ENCODE results near the gene FAM107B. TPM values are rescaled to one million over a fixed set of nuclear protein-coding genes. Genes with fewer than 3 reads are reported as not detected.
"Not testable (repeated sequence)": the region's sequence is repeated elsewhere in the genome, so short reads cannot be mapped to it uniquely, and the experiment has no call there.

Gene FAM107B
- total and polyA plus RNA-seq, 7 experiments from 2014 or later, result 167 to 236 (median 211) TPM

GRCh38 chr10:14660831-14661230, 113.9 kb downstream of the FAM107B start:
- Histone ChIP-seq H3K4me3 (ENCODE audit: low read length) (no peak overlapping the region), H3K36me3 (ENCODE audit: control insufficient read depth in 2 of 3, insufficient read depth in 3 of 3, low read length in 3 of 3) (no peaks in the 10 kb centered on the region), H3K9me3 (ENCODE audit: control insufficient read depth in 2 of 3, low read length in 3 of 3) (no peaks in the 10 kb centered on the region), H3K4me1 (ENCODE audit: control insufficient read depth in 2 of 2, insufficient read depth in 2 of 2, low read length in 2 of 2) (peaks cover 21 to 34% of the 10 kb centered on the region in 2 donors), H3K27ac (ENCODE audit: low read depth, low read length) (no peak overlapping the region), H3K27me3 (ENCODE audit: control insufficient read depth in 2 of 2, insufficient read depth in 2 of 2, low read length in 2 of 2) (no peaks in the 10 kb centered on the region)
- no peak for DNase-seq
- CTCF ChIA-PET, result no interaction called here
- H3K4me3 Mint-ChIP-seq, result peak overlapping the region in 6 of 10 donors; percentile 25 to 76 (median 60)
- POLR2A ChIA-PET, result no interaction called here
- peaks cover 0 to 34% (median under 1%) of the 10 kb centered on the region in 5 donors for H3K36me3 Mint-ChIP-seq
- H3K9me3 Mint-ChIP-seq, result peaks cover 0 to 22% (median 2%) of the 10 kb centered on the region in 11 donors
- intact Hi-C loops (cut with micrococcal nuclease), result no loop called here
- H3K27ac Mint-ChIP-seq, result peak overlapping the region in 6 of 9 donors; percentile 5 to 97 (median 88)
- ATAC-seq, result no peak
- H3K4me1 Mint-ChIP-seq, result peaks cover 38 to 83% (median 53%) of the 10 kb centered on the region in 7 donors
- no peaks in the 10 kb centered on the region for H3K27me3 Mint-ChIP-seq

- peaks cover 0 to 2% (median 0%) of the 10 kb centered on the region in 5 donors for H3K27me3 Mint-ChIP-seq
- H3K27ac Mint-ChIP-seq, result peak overlapping the region; percentile 74 to 97 (median 86)
- H3K4me1 Mint-ChIP-seq, result peaks cover 42 to 81% (median 57%) of the 10 kb centered on the region in 7 donors
- peak; percentile 87 for ATAC-seq
- intact Hi-C loops (cut with micrococcal nuclease), result loop anchor here (1.0 to 5.0 kb wide), 4 partner anchors 11 to 63 kb away; no protein-coding TSS in a partner anchor
- DNase-seq, result peak in 5 of 9 donors; percentile 14 to 75 (median 55)
- POLR2A ChIA-PET, result no interaction called here
- Histone ChIP-seq H3K4me1 (ENCODE audit: control insufficient read depth in 2 of 2, insufficient read depth in 2 of 2, low read length in 2 of 2) (peaks cover 24 to 34% of the 10 kb centered on the region in 2 donors), H3K9me3 (ENCODE audit: control insufficient read depth in 2 of 3, low read length in 3 of 3) (no peaks in the 10 kb centered on the region), H3K27me3 (ENCODE audit: control insufficient read depth in 2 of 2, insufficient read depth in 2 of 2, low read length in 2 of 2) (no peaks in the 10 kb centered on the region), H3K27ac (ENCODE audit: low read depth, low read length) (peak overlapping the region; percentile 62), H3K4me3 (ENCODE audit: low read length) (peak overlapping the region; percentile 7), H3K36me3 (ENCODE audit: control insufficient read depth in 2 of 3, insufficient read depth in 3 of 3, low read length in 3 of 3) (no peaks in the 10 kb centered on the region)
- CTCF ChIA-PET, result no interaction called here
- peaks cover 0 to 19% (median 0%) of the 10 kb centered on the region in 11 donors for H3K9me3 Mint-ChIP-seq
- H3K36me3 Mint-ChIP-seq, result peaks cover 0 to 32% (median 0%) of the 10 kb centered on the region in 5 donors
- peak overlapping the region; percentile 52 to 79 (median 74) for H3K4me3 Mint-ChIP-seq
Observed at GRCh38 chr10:14659626-14660196, 115.0 kb downstream of the FAM107B start.

GRCh38 chr10:14659137-14659536, 115.6 kb downstream of the FAM107B start:
- H3K9me3 ChIP-seq (ENCODE audit: control insufficient read depth in 2 of 3, low read length in 3 of 3); H3K27me3 ChIP-seq (ENCODE audit: control insufficient read depth in 2 of 2, insufficient read depth in 2 of 2, low read length in 2 of 2); ATAC-seq; H3K27me3 Mint-ChIP-seq; DNase-seq; H3K4me3 ChIP-seq (ENCODE audit: low read length); H3K36me3 ChIP-seq (ENCODE audit: control insufficient read depth in 2 of 3, insufficient read depth in 3 of 3, low read length in 3 of 3): not testable (repeated sequence)
- Mint-ChIP-seq H3K9me3 (peaks cover 0 to 19% (median 0%) of the 10 kb centered on the region in 11 donors), H3K4me1 (peaks cover 48 to 83% (median 62%) of the 10 kb centered on the region in 7 donors), H3K27ac (peak overlapping the region; percentile 74 to 97 (median 86)), H3K4me3 (peak overlapping the region; percentile 52 to 79 (median 74)), H3K36me3 (peaks cover 0 to 31% (median 0%) of the 10 kb centered on the region in 5 donors)
- intact Hi-C loops (cut with micrococcal nuclease), result loop anchor here (1.0 to 5.0 kb wide), 4 partner anchors 11 to 63 kb away; no protein-coding TSS in a partner anchor
- CTCF ChIA-PET, result interaction anchor here (0.6 kb wide), 1 partner anchor 116 kb away, joined by 3 read pairs; no protein-coding TSS in a partner anchor
- Histone ChIP-seq H3K4me1 (ENCODE audit: control insufficient read depth in 2 of 2, insufficient read depth in 2 of 2, low read length in 2 of 2) (peaks cover 29 to 34% of the 10 kb centered on the region in 2 donors), H3K27ac (ENCODE audit: low read depth, low read length) (peak overlapping the region; percentile 62)
- POLR2A ChIA-PET, result interaction anchor here (0.6 kb wide), 2 partner anchors 96 to 123 kb away, joined by 3 read pairs; no protein-coding TSS in a partner anchor

DNA sequence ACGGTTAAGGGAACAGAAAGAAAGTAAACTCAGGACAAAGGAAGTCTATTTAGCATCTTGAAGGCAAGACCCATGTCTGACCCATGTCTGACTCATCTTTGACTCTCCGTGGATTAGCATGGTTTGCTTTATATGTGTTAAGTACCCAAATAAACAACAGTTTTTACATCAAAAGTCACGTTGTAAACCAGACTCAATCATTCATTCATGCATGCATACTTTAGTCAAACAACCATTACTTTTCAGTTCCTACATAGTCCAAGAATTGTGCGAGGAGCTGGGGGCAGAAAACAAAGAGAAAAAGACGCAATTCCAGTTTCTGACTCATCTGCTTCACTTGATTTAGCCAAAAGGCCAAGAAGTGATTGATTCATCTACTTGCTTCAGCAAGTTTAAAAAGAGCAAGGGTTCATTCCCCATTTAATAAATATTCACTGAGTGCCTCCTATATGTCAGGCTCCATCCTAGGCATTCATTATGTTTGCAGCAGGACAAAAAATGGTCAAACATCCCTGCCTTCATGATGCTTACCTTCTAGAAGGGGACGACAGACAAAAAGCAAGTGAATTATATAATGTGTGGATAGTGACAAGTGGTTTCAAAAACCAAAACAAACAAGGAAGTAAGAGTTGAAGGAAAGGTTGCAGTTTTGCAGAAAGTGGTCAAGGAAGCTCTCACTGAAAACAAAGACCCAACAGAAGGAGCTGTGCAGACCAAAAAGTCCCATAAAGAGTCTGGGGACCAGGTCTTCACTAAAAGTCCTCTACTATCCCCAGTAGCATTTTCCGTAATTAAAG, 116.2 kb downstream of the FAM107B start:
- peaks cover 0 to 2% (median 0%) of the 10 kb centered on the region in 5 donors for H3K27me3 Mint-ChIP-seq
- peaks cover 0 to 15% (median 0%) of the 10 kb centered on the region in 11 donors for H3K9me3 Mint-ChIP-seq
- Histone ChIP-seq H3K9me3 (ENCODE audit: control insufficient read depth in 2 of 3, low read length in 3 of 3) (no peaks in the 10 kb centered on the region), H3K27me3 (ENCODE audit: control insufficient read depth in 2 of 2, insufficient read depth in 2 of 2, low read length in 2 of 2) (no peaks in the 10 kb centered on the region), H3K4me3 (ENCODE audit: low read length) (no peak overlapping the region), H3K27ac (ENCODE audit: low read depth, low read length) (peak overlapping the region; percentile 62), H3K36me3 (ENCODE audit: control insufficient read depth in 2 of 3, insufficient read depth in 3 of 3, low read length in 3 of 3) (no peaks in the 10 kb centered on the region), H3K4me1 (ENCODE audit: control insufficient read depth in 2 of 2, insufficient read depth in 2 of 2, low read length in 2 of 2) (peaks cover 33 to 35% of the 10 kb centered on the region in 2 donors)
- peaks cover 54 to 85% (median 66%) of the 10 kb centered on the region in 7 donors for H3K4me1 Mint-ChIP-seq
- POLR2A ChIA-PET, result interaction anchor here (0.6 to 1.1 kb wide), 3 partner anchors 10 to 123 kb away, joined by 3 read pairs; no protein-coding TSS in a partner anchor
- CTCF ChIA-PET, result interaction anchor here (0.6 kb wide), 1 partner anchor 116 kb away, joined by 3 read pairs; no protein-coding TSS in a partner anchor
- no peak for ATAC-seq
- intact Hi-C loops (cut with micrococcal nuclease), result loop anchor here (1.0 to 5.0 kb wide), 4 partner anchors 10 to 64 kb away; no protein-coding TSS in a partner anchor
- peak overlapping the region in 8 of 9 donors; percentile 5 to 97 (median 86) for H3K27ac Mint-ChIP-seq
- no peak for DNase-seq
- H3K36me3 Mint-ChIP-seq, result peaks cover 0 to 28% (median 0%) of the 10 kb centered on the region in 5 donors
- peak overlapping the region in 9 of 10 donors; percentile 2 to 81 (median 69) for H3K4me3 Mint-ChIP-seq

DNA sequence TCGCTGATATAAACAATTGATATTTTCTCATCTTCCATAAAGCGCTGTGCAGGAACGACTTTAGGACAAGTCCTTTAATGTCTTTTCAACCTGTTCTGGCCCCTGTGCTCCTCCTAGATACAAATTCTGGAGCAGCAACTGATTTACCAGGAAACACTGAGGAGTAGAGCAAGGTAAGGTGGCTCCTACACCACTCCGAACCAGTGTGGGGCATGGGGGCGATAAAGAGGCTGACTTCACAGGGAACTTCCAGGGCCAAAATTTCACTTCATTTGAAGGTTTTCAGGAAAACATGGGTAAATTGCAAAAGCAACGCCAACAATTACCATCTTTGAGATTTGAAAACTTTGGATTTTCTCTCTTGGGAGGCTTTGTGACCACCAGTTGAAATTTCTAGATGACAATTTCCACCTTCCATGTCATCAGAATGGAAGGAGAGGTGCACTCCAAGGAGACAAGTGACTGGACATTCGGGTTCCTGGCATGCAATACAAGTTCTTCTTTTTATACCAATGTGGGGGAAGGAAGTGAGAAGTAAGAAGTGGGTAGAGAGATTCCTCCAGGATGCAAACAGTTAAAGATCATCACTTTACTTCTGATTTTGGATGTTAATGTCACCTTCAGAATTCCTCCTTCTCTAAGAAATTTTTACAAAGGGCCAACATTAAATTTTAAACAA, 118.5 kb downstream of the FAM107B start:
- Mint-ChIP-seq H3K9me3 (peaks cover 0 to 11% (median 0%) of the 10 kb centered on the region in 11 donors), H3K36me3 (peaks cover 0 to 24% (median 0%) of the 10 kb centered on the region in 5 donors), H3K27me3 (peaks cover 0 to 2% (median 0%) of the 10 kb centered on the region in 5 donors), H3K4me1 (peaks cover 54 to 94% (median 72%) of the 10 kb centered on the region in 7 donors), H3K4me3 (peak overlapping the region in 2 of 10 donors; percentile 26 to 42), H3K27ac (peak overlapping the region in 6 of 9 donors; percentile 1 to 96 (median 78))
- Histone ChIP-seq H3K4me1 (ENCODE audit: control insufficient read depth in 2 of 2, insufficient read depth in 2 of 2, low read length in 2 of 2) (peaks cover 39 to 40% of the 10 kb centered on the region in 2 donors), H3K9me3 (ENCODE audit: control insufficient read depth in 2 of 3, low read length in 3 of 3) (no peaks in the 10 kb centered on the region), H3K27ac (ENCODE audit: low read depth, low read length) (no peak overlapping the region), H3K36me3 (ENCODE audit: control insufficient read depth in 2 of 3, insufficient read depth in 3 of 3, low read length in 3 of 3) (no peaks in the 10 kb centered on the region), H3K27me3 (ENCODE audit: control insufficient read depth in 2 of 2, insufficient read depth in 2 of 2, low read length in 2 of 2) (no peaks in the 10 kb centered on the region), H3K4me3 (ENCODE audit: low read length) (no peak overlapping the region)
- no peak for ATAC-seq
- POLR2A ChIA-PET, result interaction anchor here (2.6 kb wide), 1 partner anchor 11 kb away, joined by 7 read pairs; no protein-coding TSS in a partner anchor
- intact Hi-C loops (cut with micrococcal nuclease), result loop anchor here in 1 of 2 donors (5.0 kb wide), 1 partner anchor 66 kb away; no protein-coding TSS in a partner anchor
- CTCF ChIA-PET, result no interaction called here
- no peak for DNase-seq
